22Rv1 (cell line): Measurements from ENCODE around the gene NUCKS1.

Experiments
- CTCF ChIP-seq: fragments of 450-650 bp; IDR thresholded peaks from 2 replicates; pipeline ENCODE4 v1.5.1; 2017; ENCODE audit warnings: mild to moderate bottlenecking
- ZFX ChIP-seq: fragments of 450-650 bp; IDR thresholded peaks from 2 replicates; pipeline ENCODE4 v1.6.1; 2017; ENCODE audit warnings: antibody characterized with exemption, borderline replicate concordance

- TF ChIP-seq CTCF (no peak), ZFX (no peak)
Observed at GRCh38 chr1:205701420-205701819, 48.6 kb downstream of the NUCKS1 start.
